MV-4-11 (cell line): ENCODE measurements around the gene CPN2.

Experiments used
- DNase-seq: peaks from one replicate; lab custom pipeline; 2025; lab: John Stamatoyannopoulos, UW

Gene CPN2

GRCh38 chr3:194293546-194294198, 57.5 kb downstream of the CPN2 start:
- no peak for DNase-seq

- DNase-seq = no peak
These were observed 58.8 kb downstream of the CPN2 start for GRCh38 chr3:194292331-194292730.
